Mesenchymal stem cell (in vitro differentiated cells and primary cell): Measurements from ENCODE around the gene TRIOBP.
A peak's percentile ranks its signal among the peaks of the same experiment; 100 is the strongest.

Source experiments
- DNase-seq: peaks from one replicate; pipeline ENCODE4 v3.0.0-alpha.2; 2013
- H2AFZ ChIP-seq: one replicate; pipeline ENCODE4 v1.6.1; 2013; ENCODE audit warnings: low read depth, mild to moderate bottlenecking, control low read depth, inconsistent platforms, low read length, moderate library complexity
- H2AK5ac ChIP-seq: 2 replicates; pipeline ENCODE4 v1.6.1; 2013; ENCODE audit warnings: low read length, moderate library complexity, mild to moderate bottlenecking, inconsistent platforms; ENCODE audit not compliant: severe bottlenecking
- H2BK120ac ChIP-seq: one replicate; pipeline ENCODE4 v1.6.1; 2013; ENCODE audit warnings: low read depth, mild to moderate bottlenecking, inconsistent platforms, low read length, moderate library complexity
- H2BK12ac ChIP-seq, 2 experiments: one replicate each; pipeline ENCODE4 v1.6.1; 2013; ENCODE audit warnings: inconsistent platforms in 2 of 2, low read length in 2 of 2, mild to moderate bottlenecking in 2 of 2, moderate library complexity in 2 of 2, control low read depth in 1 of 2
- H2BK15ac ChIP-seq: one replicate; pipeline ENCODE4 v1.6.1; 2013; ENCODE audit warnings: mild to moderate bottlenecking, low read depth, inconsistent platforms; ENCODE audit not compliant: poor library complexity, severe bottlenecking
- H2BK5ac ChIP-seq: 2 replicates; pipeline ENCODE4 v1.6.1; 2013; ENCODE audit warnings: low read depth, mild to moderate bottlenecking, low read length, control low read depth, inconsistent platforms; ENCODE audit not compliant: poor library complexity, severe bottlenecking
- H3K14ac ChIP-seq, 2 experiments: one replicate each; pipeline ENCODE4 v1.6.1; 2013; ENCODE audit warnings: inconsistent platforms in 2 of 2, low read length in 2 of 2, control low read depth in 1 of 2, mild to moderate bottlenecking in 1 of 2, moderate library complexity in 1 of 2
- H3K18ac ChIP-seq, 2 experiments: one replicate each; pipeline ENCODE4 v1.6.1; 2013; ENCODE audit warnings: inconsistent platforms in 2 of 2, low read length in 2 of 2, control low read depth in 1 of 2, low read depth in 1 of 2, mild to moderate bottlenecking in 1 of 2
- H3K23ac ChIP-seq, 2 experiments: one replicate each; pipeline ENCODE4 v1.6.1; 2013; ENCODE audit warnings: inconsistent platforms in 2 of 2, low read length in 2 of 2, mild to moderate bottlenecking in 2 of 2, moderate library complexity in 2 of 2, control low read depth in 1 of 2
- H3K27ac ChIP-seq: 2 replicates; pipeline ENCODE4 v1.5.1; 2013; ENCODE audit warnings: mild to moderate bottlenecking, moderate library complexity, low read length, control low read depth, inconsistent platforms; ENCODE audit not compliant: poor library complexity, severe bottlenecking
- H3K27me3 ChIP-seq, 2 experiments: 2 replicates each; pipeline versions ENCODE4 v1.6.1 to v1.7.0; 2013; ENCODE audit warnings: low read length in 2 of 2, mild to moderate bottlenecking in 2 of 2, moderate library complexity in 2 of 2, control low read depth in 1 of 2, inconsistent platforms in 1 of 2; ENCODE audit not compliant: control insufficient read depth in 1 of 2, insufficient read depth in 1 of 2
- H3K36me3 ChIP-seq, 2 experiments: 2 replicates each; pipeline versions ENCODE4 v1.6.1 to v1.7.0; 2013; ENCODE audit warnings: low read length in 2 of 2, control low read depth in 1 of 2, inconsistent platforms in 1 of 2, low read depth in 1 of 2, mild to moderate bottlenecking in 1 of 2; ENCODE audit not compliant: insufficient read depth in 2 of 2, control insufficient read depth in 1 of 2
- H3K4ac ChIP-seq, 2 experiments: one replicate each; pipeline ENCODE4 v1.6.1; 2013; ENCODE audit warnings: inconsistent platforms in 2 of 2, low read length in 2 of 2, mild to moderate bottlenecking in 2 of 2, moderate library complexity in 2 of 2, control low read depth in 1 of 2, low read depth in 1 of 2
- H3K4me1 ChIP-seq: 2 replicates; pipeline ENCODE4 v1.6.1; 2013; ENCODE audit warnings: low read depth, low read length, control low read depth; ENCODE audit not compliant: control insufficient read depth, insufficient read depth
- H3K4me2 ChIP-seq: 2 replicates; pipeline ENCODE4 v1.6.1; 2013; ENCODE audit warnings: low read length, mild to moderate bottlenecking, inconsistent platforms; ENCODE audit not compliant: poor library complexity, severe bottlenecking
- H3K4me3 ChIP-seq, 2 experiments: 2 replicates each; pipeline versions ENCODE4 v1.5.1 to v1.7.0; 2013; ENCODE audit warnings: low read length in 2 of 2, mild to moderate bottlenecking in 2 of 2, control low read depth in 1 of 2, low read depth in 1 of 2; ENCODE audit not compliant: insufficient read depth in 1 of 2
- H3K79me1 ChIP-seq: replicated peaks from 2 replicates; pipeline ENCODE4 v1.6.1; 2013; ENCODE audit warnings: mild to moderate bottlenecking, control low read depth, low read length, inconsistent platforms; ENCODE audit not compliant: poor library complexity, severe bottlenecking
- H3K9ac ChIP-seq: 2 replicates; pipeline ENCODE4 v1.7.0; 2013; ENCODE audit warnings: mild to moderate bottlenecking, low read length, moderate library complexity
- H3K9me3 ChIP-seq: 2 replicates; pipeline ENCODE4 v1.7.0; 2013; ENCODE audit warnings: mild to moderate bottlenecking, low read length; ENCODE audit not compliant: control insufficient read depth
- H4K8ac ChIP-seq: one replicate; pipeline ENCODE4 v1.6.1; 2013; ENCODE audit warnings: inconsistent platforms, mild to moderate bottlenecking, low read length, moderate library complexity
- H4K91ac ChIP-seq: one replicate; pipeline ENCODE4 v1.6.1; 2013; ENCODE audit warnings: mild to moderate bottlenecking, low read length, inconsistent platforms
- WGBS: methylation state at CpG from one replicate; pipeline ENCODE4 v1.1.7; 2013; ENCODE audit warnings: mixed read lengths; 5-methylcytosine and 5-hydroxymethylcytosine counted together

TRIOBP gene

DNA sequence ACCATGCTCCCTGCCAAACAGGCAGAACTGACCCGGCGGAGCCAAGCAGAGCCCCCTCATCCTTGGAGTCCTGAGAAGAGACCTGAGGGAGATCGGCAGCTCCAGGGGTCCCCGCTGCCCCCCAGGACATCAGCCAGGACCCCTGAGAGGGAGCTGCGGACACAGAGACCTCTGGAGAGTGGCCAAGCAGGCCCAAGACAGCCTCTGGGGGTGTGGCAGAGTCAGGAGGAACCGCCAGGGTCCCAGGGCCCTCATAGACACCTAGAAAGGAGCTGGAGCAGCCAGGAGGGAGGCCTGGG is 37.5 kb downstream of the TRIOBP start:
- Histone ChIP-seq H2BK120ac (no peak overlapping the region), H3K27me3 (no peaks in the 10 kb centered on the region), H3K4ac (no peak overlapping the region), H3K14ac (no peak overlapping the region), H3K23ac (no peak overlapping the region), H3K4me1 (peaks cover 11% of the 10 kb centered on the region), H2BK15ac (peak overlapping the region; percentile 49), H3K27ac (no peak overlapping the region), H2AK5ac (no peak overlapping the region), H3K18ac (no peak overlapping the region), H3K79me1 (no peaks in the 10 kb centered on the region), H4K8ac (no peak overlapping the region), H3K9ac (no peak overlapping the region), H3K4me2 (no peak overlapping the region), H2BK5ac (no peak overlapping the region), H3K9me3 (no peaks in the 10 kb centered on the region), H3K36me3 (no peaks in the 10 kb centered on the region), H4K91ac (peak overlapping the region; percentile 37), H2AFZ (no peak overlapping the region), H3K4me3 (no peak overlapping the region), H2BK12ac (no peak overlapping the region)
- WGBS: 86% methylated on average over 6 of the region's 6 CpGs
- no peak for DNase-seq

GRCh38 chr22:37734964-37735451 is 38.2 kb downstream of the TRIOBP start:
- no peaks in the 10 kb centered on the region for H3K9me3 ChIP-seq
- peak overlapping the region in 1 of 2 experiments; percentile 1 for H3K4ac ChIP-seq
- no peaks in the 10 kb centered on the region for H3K27me3 ChIP-seq
- no peak overlapping the region for H3K23ac ChIP-seq
- peak; percentile 63 for DNase-seq
- no peak overlapping the region for H2BK15ac ChIP-seq
- peaks cover 16% of the 10 kb centered on the region for H3K4me1 ChIP-seq
- 65% methylated on average over 16 of the region's 16 CpGs for WGBS
- H2AK5ac ChIP-seq: no peak overlapping the region
- no peak overlapping the region for H3K4me2 ChIP-seq
- H2AFZ ChIP-seq: no peak overlapping the region
- no peak overlapping the region for H3K14ac ChIP-seq
- H2BK5ac ChIP-seq: no peak overlapping the region
- no peak overlapping the region for H2BK120ac ChIP-seq
- no peak overlapping the region for H3K4me3 ChIP-seq
- H3K18ac ChIP-seq: no peak overlapping the region
- no peaks in the 10 kb centered on the region for H3K36me3 ChIP-seq
- H4K91ac ChIP-seq: no peak overlapping the region
- no peak overlapping the region for H2BK12ac ChIP-seq
- H3K9ac ChIP-seq: peak overlapping the region; percentile 33
- H3K27ac ChIP-seq: no peak overlapping the region
- no peaks in the 10 kb centered on the region for H3K79me1 ChIP-seq
- H4K8ac ChIP-seq: peak overlapping the region; percentile 45

- Histone ChIP-seq H3K79me1 (no peaks in the 10 kb centered on the region), H3K4me1 (peaks cover 44% of the 10 kb centered on the region), H3K18ac (peak overlapping the region; percentile 57 to 67), H2AK5ac (peak overlapping the region; percentile 41), H2BK12ac (peak overlapping the region; percentile 56 to 81), H3K36me3 (no peaks in the 10 kb centered on the region), H4K91ac (peak overlapping the region; percentile 57), H4K8ac (peak overlapping the region; percentile 27), H3K14ac (no peak overlapping the region), H3K4me3 (no peak overlapping the region), H3K27ac (no peak overlapping the region), H3K9ac (peak overlapping the region; percentile 54), H3K4ac (no peak overlapping the region), H3K9me3 (no peaks in the 10 kb centered on the region), H3K27me3 (no peaks in the 10 kb centered on the region), H3K23ac (no peak overlapping the region), H2AFZ (no peak overlapping the region), H2BK15ac (peak overlapping the region; percentile 57), H3K4me2 (no peak overlapping the region), H2BK120ac (no peak overlapping the region), H2BK5ac (no peak overlapping the region)
- WGBS: 47% methylated on average over 9 of the region's 12 CpGs
- DNase-seq: peak; percentile 60
Observed at GRCh38 chr22:37739035-37739434, 42.2 kb downstream of the TRIOBP start.

DNA sequence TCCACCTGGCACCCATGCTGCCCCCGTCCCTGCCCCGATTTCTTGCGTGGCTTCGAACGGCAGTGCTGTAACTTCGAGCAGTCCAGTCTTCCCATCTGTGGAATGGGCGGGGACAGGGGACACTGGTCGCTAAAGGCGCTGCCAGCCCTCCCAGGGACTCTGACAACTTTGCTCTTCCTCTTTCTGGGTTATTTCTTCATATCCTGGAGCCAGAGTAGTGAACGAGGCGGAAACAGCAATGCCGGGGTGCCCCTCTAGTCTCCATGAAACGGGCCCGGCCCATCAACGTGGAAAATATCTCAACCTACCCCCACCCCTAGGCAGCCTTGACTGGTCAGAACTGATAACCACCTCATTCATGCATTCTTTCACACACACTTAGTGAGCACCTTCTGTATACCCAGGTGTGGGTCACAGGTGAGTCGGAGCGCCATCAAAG is 42.8 kb downstream of the TRIOBP start:
- H2AFZ ChIP-seq: no peak overlapping the region
- peak overlapping the region; percentile 57 to 67 for H3K18ac ChIP-seq
- peak overlapping the region; percentile 57 for H4K91ac ChIP-seq
- no peak overlapping the region for H2BK5ac ChIP-seq
- H2BK12ac ChIP-seq: peak overlapping the region; percentile 56 to 81
- no peaks in the 10 kb centered on the region for H3K27me3 ChIP-seq
- WGBS: 91% methylated on average over 15 of the region's 17 CpGs
- H4K8ac ChIP-seq: peak overlapping the region; percentile 27
- no peak overlapping the region for H3K4me2 ChIP-seq
- no peak overlapping the region for H2BK120ac ChIP-seq
- H3K4ac ChIP-seq: no peak overlapping the region
- no peak overlapping the region for H3K4me3 ChIP-seq
- peak overlapping the region; percentile 54 for H3K9ac ChIP-seq
- no peak overlapping the region for H3K14ac ChIP-seq
- H3K9me3 ChIP-seq: no peaks in the 10 kb centered on the region
- peaks cover 0 to 5% of the 10 kb centered on the region in 2 experiments for H3K36me3 ChIP-seq
- peak overlapping the region; percentile 41 for H2AK5ac ChIP-seq
- H3K79me1 ChIP-seq: no peaks in the 10 kb centered on the region
- peaks cover 50% of the 10 kb centered on the region for H3K4me1 ChIP-seq
- H2BK15ac ChIP-seq: peak overlapping the region; percentile 57
- no peak for DNase-seq
- no peak overlapping the region for H3K23ac ChIP-seq
- no peak overlapping the region for H3K27ac ChIP-seq
